Adrenal gland (tissue), 5 donors: Measurements from ENCODE around the gene DAZAP1.

ENCODE experiments used
- CTCF ChIP-seq, 6 experiments: fragments of 450-650 bp in 4 of 6; fragments of 200-600 bp in 2 of 6; sonication (generic) in 1 of 6; IDR thresholded peaks; 1 replicate in 5 of 6; 2 replicates in 1 of 6; pipeline versions ENCODE4 v1.5.1 to v1.8.0; 2016 to 2021; ENCODE audit warnings: antibody characterized with exemption in 6 of 6, mild to moderate bottlenecking in 2 of 6, moderate library complexity in 1 of 6
- POLR2A ChIP-seq, 2 donors: fragments of 450-650 bp; IDR thresholded peaks; one replicate each; pipeline ENCODE4 v1.6.1; 2017; ENCODE audit warnings: antibody characterized with exemption in 2 of 2, mild to moderate bottlenecking in 2 of 2, moderate library complexity in 1 of 2
- donor health status: DM: no; HTN: no; CAD: no.

- TF ChIP-seq POLR2A (IDR thresholded peaks at IDR 0.05) (no peak), CTCF (IDR thresholded peaks at IDR 0.05) (no peak)
These were observed 33.2 kb upstream of the DAZAP1 start for GRCh38 chr19:1374250-1374577.
